KMS-11 (cell line): ENCODE measurements around the gene KL.

Source experiments
- H2AFZ ChIP-seq: fragments of 200-600 bp; sonication (generic); 2 replicates; pipeline ENCODE4 v1.6.1; 2016; ENCODE audit warnings: antibody characterized with exemption, mixed run types, low read depth
- H3K27ac ChIP-seq: fragments of 200-600 bp; sonication (generic); 2 replicates; pipeline ENCODE4 v1.6.1; 2016; ENCODE audit warnings: mild to moderate bottlenecking, mixed run types
- H3K27me3 ChIP-seq: fragments of 200-600 bp; sonication (generic); 2 replicates; pipeline ENCODE4 v1.6.1; 2017; ENCODE audit warnings: mild to moderate bottlenecking, low read depth, mixed run types, moderate library complexity; ENCODE audit not compliant: insufficient read depth
- H3K36me3 ChIP-seq: fragments of 200-600 bp; sonication (generic); 2 replicates; pipeline ENCODE4 v1.6.1; 2017; ENCODE audit warnings: mild to moderate bottlenecking, mixed run types; ENCODE audit not compliant: insufficient read depth
- H3K4me1 ChIP-seq: fragments of 200-600 bp; sonication (generic); 2 replicates; pipeline ENCODE4 v1.6.1; 2016; ENCODE audit warnings: mild to moderate bottlenecking, low read depth, mixed run types; ENCODE audit not compliant: poor library complexity, severe bottlenecking
- H3K4me2 ChIP-seq: fragments of 200-600 bp; sonication (generic); 2 replicates; pipeline ENCODE4 v1.7.0; 2016; ENCODE audit warnings: mild to moderate bottlenecking, mixed run types
- H3K4me3 ChIP-seq: fragments of 200-600 bp; sonication (generic); IDR thresholded peaks from 2 replicates; pipeline ENCODE4 v1.6.1; 2017; ENCODE audit warnings: low read depth, low read length, mixed read lengths; ENCODE audit not compliant: insufficient read depth
- H3K79me2 ChIP-seq: fragments of 200-600 bp; sonication (generic); 2 replicates; pipeline ENCODE4 v1.6.1; 2016; ENCODE audit warnings: low read depth, mixed run types; ENCODE audit not compliant: insufficient read depth
- H3K9ac ChIP-seq: fragments of 200-600 bp; sonication (generic); 2 replicates; pipeline ENCODE4 v1.6.1; 2016; ENCODE audit warnings: mild to moderate bottlenecking, mixed run types
- H4K20me1 ChIP-seq: fragments of 200-600 bp; sonication (generic); 2 replicates; pipeline ENCODE4 v1.6.1; 2016; ENCODE audit warnings: mild to moderate bottlenecking, mixed run types; ENCODE audit not compliant: insufficient read depth
- TF ChIP-seq, protein P1 (sequence below): fragments of 200-600 bp; sonication (generic); conservative IDR thresholded peaks from 2 replicates; pipeline ENCODE4 v1.6.1; 2017; ENCODE audit warnings: low read depth, mild to moderate bottlenecking, antibody characterized with exemption, low read length, moderate library complexity, mixed read lengths

KL gene

DNA sequence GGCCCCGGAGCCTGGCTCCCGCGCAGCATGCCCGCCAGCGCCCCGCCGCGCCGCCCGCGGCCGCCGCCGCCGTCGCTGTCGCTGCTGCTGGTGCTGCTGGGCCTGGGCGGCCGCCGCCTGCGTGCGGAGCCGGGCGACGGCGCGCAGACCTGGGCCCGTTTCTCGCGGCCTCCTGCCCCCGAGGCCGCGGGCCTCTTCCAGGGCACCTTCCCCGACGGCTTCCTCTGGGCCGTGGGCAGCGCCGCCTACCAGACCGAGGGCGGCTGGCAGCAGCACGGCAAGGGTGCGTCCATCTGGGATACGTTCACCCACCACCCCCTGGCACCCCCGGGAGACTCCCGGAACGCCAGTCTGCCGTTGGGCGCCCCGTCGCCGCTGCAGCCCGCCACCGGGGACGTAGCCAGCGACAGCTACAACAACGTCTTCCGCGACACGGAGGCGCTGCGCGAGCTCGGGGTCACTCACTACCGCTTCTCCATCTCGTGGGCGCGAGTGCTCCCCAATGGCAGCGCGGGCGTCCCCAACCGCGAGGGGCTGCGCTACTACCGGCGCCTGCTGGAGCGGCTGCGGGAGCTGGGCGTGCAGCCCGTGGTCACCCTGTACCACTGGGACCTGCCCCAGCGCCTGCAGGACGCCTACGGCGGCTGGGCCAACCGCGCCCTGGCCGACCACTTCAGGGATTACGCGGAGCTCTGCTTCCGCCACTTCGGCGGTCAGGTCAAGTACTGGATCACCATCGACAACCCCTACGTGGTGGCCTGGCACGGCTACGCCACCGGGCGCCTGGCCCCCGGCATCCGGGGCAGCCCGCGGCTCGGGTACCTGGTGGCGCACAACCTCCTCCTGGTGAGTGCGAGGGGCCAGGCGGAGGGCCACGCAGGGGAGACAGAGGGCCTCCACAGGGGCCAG lies at the start of gene KL:
TSS of gene KL (plus strand) at position 10 of the 909 bp plus-strand sequence. CDS start at position 28, 18 bp downstream.
- no peaks in the 10 kb centered on the region for H4K20me1 ChIP-seq
- H3K4me2 ChIP-seq, result no peak within 1 kb of the TSS
- H3K4me1 ChIP-seq, result no peaks in the 10 kb centered on the region
- no peak within 1 kb of the TSS for H3K27ac ChIP-seq
- H3K4me3 ChIP-seq, result no peak within 1 kb of the TSS
- no peaks in the 10 kb centered on the region for H3K27me3 ChIP-seq
- H3K36me3 ChIP-seq, result no peaks in the 10 kb centered on the region
- H3K79me2 ChIP-seq, result no peaks in the 10 kb centered on the region
- H2AFZ ChIP-seq, result no peak within 1 kb of the TSS
- H3K9ac ChIP-seq, result no peak within 1 kb of the TSS
- TF ChIP-seq, protein P1, sequence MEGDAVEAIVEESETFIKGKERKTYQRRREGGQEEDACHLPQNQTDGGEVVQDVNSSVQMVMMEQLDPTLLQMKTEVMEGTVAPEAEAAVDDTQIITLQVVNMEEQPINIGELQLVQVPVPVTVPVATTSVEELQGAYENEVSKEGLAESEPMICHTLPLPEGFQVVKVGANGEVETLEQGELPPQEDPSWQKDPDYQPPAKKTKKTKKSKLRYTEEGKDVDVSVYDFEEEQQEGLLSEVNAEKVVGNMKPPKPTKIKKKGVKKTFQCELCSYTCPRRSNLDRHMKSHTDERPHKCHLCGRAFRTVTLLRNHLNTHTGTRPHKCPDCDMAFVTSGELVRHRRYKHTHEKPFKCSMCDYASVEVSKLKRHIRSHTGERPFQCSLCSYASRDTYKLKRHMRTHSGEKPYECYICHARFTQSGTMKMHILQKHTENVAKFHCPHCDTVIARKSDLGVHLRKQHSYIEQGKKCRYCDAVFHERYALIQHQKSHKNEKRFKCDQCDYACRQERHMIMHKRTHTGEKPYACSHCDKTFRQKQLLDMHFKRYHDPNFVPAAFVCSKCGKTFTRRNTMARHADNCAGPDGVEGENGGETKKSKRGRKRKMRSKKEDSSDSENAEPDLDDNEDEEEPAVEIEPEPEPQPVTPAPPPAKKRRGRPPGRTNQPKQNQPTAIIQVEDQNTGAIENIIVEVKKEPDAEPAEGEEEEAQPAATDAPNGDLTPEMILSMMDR, result no peak

DNA sequence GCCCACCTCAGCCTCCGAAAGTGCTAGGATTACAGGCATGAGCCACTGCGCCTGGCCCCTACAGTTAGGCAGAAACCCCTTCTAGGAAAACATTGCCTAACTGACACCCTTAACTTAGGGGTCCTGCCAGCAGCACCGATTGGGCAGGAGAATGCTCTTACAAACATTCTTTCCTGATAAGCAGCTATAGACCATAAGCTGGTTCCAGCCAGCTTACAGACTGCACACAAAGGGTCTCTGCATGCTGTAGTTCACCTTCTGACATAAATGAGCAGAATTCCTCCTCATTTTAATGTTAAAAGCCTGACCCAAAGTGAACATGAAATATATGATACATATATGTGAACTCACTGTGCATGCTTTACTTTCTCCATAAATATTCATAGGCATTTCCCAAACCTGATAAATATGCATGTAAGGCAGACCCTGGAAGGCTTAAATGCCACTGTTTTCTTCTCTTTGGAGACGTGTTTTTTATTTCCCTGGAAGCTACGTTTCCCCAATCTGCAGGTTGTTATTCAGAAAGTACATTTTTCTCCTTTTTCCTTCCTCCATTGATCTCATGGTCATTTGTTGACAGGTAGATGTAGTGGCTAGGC lies 48.5 kb upstream of the KL start:
- no peak overlapping the region for H2AFZ ChIP-seq
- no peaks in the 10 kb centered on the region for H4K20me1 ChIP-seq
- H3K4me1 ChIP-seq, result peaks cover 26% of the 10 kb centered on the region
- no peak overlapping the region for H3K4me2 ChIP-seq
- no peaks in the 10 kb centered on the region for H3K79me2 ChIP-seq
- no peaks in the 10 kb centered on the region for H3K36me3 ChIP-seq
- TF ChIP-seq, protein P1, result no peak
- no peak overlapping the region for H3K9ac ChIP-seq
- no peaks in the 10 kb centered on the region for H3K27me3 ChIP-seq
- H3K27ac ChIP-seq, result no peak overlapping the region
- H3K4me3 ChIP-seq, result no peak overlapping the region

DNA sequence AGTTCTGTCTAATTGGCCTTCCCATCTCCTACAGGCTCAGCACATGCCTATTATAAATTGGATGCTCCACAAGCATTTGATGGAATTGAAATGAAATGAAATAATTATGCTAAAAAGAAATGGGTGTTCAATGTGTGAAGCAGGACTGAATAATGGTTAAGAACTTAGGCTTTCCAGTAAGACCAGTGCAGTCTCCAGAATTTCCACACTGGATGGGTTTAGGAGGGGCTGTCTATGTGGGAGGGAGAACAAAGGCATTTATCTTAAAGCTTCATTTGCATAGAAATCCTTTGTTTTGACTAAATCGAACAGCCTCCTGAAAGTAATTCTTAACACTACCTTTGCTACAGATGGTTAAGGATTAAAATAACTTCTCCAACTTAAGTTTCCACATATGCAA lies 47.9 kb upstream of the KL start:
- H3K4me1 ChIP-seq, result peaks cover 26% of the 10 kb centered on the region
- no peaks in the 10 kb centered on the region for H3K79me2 ChIP-seq
- no peaks in the 10 kb centered on the region for H4K20me1 ChIP-seq
- no peaks in the 10 kb centered on the region for H3K27me3 ChIP-seq
- H3K4me3 ChIP-seq, result no peak overlapping the region
- no peak overlapping the region for H3K9ac ChIP-seq
- H3K4me2 ChIP-seq, result no peak overlapping the region
- no peak overlapping the region for H2AFZ ChIP-seq
- no peak overlapping the region for H3K27ac ChIP-seq
- no peaks in the 10 kb centered on the region for H3K36me3 ChIP-seq
- TF ChIP-seq, protein P1, result no peak

DNA sequence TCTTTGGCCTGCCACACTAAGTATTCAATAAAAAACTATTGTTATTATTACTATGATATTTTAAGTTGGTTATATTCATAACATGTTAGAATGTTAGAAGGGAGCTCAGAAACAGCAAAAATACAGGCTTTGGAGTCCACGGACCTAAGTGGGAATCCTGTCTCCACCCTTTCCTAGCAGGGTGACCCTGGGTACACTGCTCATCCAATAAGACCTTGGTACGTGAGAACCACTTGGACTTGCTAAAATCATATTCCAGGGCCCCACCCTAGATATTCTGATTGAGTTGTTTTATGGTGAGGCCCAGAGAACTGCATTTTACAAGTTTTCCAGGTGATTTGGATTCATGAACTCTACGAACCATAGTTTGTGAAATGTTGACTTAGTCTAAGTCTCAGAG lies 47.4 kb upstream of the KL start:
- peaks cover 26% of the 10 kb centered on the region for H3K4me1 ChIP-seq
- H3K9ac ChIP-seq, result no peak overlapping the region
- no peaks in the 10 kb centered on the region for H3K36me3 ChIP-seq
- no peaks in the 10 kb centered on the region for H3K27me3 ChIP-seq
- H3K27ac ChIP-seq, result no peak overlapping the region; the same call in 1 of the 2 replicates
- H3K4me3 ChIP-seq, result no peak overlapping the region
- TF ChIP-seq, protein P1, result no peak
- peak overlapping the region; percentile 55 for H3K4me2 ChIP-seq
- peak overlapping the region; percentile 52; the same call in 1 of the 2 replicates for H2AFZ ChIP-seq
- no peaks in the 10 kb centered on the region for H3K79me2 ChIP-seq
- no peaks in the 10 kb centered on the region for H4K20me1 ChIP-seq
